Left ventricle myocardium superior (tissue), 1 donor: ENCODE results near the gene CPNE5. TPM values are rescaled to one million over a fixed set of nuclear protein-coding genes. Genes with fewer than 3 reads are reported as not detected.

Experiments used
- ATAC-seq: fragments of 200-7000 bp; cut with Tn5 transposase; one replicate; pipeline ENCODE4 v1.9.1; 2020; ENCODE audit warnings: mild to moderate bottlenecking, moderate library complexity
- DNase-seq: peaks from one replicate; pipeline ENCODE4 v3.0.0-alpha.2; 2020
- intact Hi-C: fragments of 100-400 bp; cut with micrococcal nuclease; formaldehyde crosslinking; loops from one replicate; pipeline ENCODE4 v1.11.0; 2022
- total RNA-seq: library from RNA; stranded (reverse); fragmentation: NEBNext Ultra II Directional; extraction: Animal tissue kit (Norgen Biotek cat#: 25700); gene quantifications from one replicate; pipeline ENCODE4 v1.2.1, GENCODE V29; 2021
- donor health status: DM: no; HTN: yes; CAD: no; lungs with severe emphysema.

The CPNE5 gene
- total RNA-seq, 1 donor from 2014 or later: 20.4 TPM

DNA sequence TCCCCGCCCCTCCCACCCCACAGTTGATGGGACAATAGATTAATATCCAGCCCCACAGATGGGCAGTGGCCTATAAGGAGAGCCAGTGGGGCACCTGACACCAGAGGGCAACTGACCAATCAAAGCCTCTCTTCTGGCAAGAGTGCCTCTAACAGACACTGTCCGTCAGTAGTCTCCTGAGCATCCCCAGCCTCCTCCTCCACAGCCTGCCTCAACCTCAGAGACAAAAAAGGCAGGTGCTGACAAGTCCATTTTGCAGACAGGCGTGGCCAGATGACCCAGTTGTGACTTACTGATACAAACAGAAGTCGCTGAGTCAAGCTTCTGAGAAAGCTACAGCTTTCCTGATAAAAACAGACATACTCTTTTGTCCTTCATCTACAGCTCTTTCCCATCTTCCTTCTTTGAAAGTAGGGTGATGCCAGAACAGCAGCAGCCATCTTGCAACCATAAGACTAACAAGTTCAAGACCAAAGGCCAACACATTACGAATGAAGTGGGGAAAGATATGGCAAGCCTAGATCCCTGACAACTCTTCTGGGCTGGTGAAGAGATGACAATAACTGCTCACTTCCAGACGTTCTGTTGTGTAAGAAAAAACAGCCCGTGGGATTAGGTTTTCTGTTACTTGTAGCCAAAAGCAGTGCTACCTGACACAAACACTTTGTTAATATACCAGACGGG, 23.1 kb upstream of the CPNE5 start:
- ATAC-seq: no peak
- intact Hi-C loops: no loop called here

DNA sequence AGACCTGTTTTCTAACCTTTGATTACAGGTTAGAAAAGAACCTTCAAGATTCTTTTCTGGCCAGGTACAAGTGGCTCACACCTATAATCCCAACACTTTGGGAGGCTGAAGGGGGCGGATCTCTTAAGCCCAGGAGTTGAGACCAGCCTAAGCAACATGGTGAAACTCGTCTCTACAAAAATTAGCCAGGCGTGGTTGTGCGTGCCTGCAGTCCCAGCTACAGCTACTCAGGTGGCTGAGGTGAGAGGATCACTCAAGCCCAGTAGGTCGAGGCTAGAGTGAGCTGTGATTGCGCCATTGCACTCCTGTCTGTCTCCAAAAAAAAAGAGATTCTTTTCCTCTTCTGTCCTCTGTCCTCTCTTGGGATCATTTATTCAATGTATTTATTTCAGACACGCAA, 20.9 kb upstream of the CPNE5 start:
- intact Hi-C loops: no loop called here
- DNase-seq: no peak

More for the DNA sequence above, 23.1 kb upstream of the CPNE5 start:
- DNase-seq: no peak

DNA sequence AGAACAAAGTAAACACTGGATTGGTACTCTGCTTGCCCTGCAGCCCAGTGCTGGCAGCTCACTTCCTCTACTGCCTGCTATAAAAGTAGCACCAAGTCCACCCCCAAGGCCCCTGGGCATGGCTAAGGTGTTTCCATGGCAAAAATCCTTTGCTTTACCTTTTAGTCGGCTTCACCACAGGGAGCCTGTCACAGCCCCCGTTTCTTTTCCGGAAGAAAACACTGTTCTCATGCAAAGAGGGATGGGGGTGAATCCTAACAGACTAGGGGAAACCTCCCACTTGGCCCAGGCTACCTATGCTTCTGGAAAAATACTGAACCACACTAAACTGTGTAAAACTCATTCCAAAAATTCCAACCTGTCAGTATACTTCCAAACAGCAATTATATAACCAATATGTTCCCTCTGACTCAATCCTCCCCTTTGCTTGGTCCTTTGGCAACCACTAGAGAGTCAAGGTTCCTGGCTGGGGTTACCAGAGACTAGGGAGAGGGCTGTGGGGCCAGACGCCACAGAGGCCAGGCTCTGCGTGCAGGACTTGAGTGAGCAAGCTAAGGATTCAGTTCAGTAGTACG, 19.2 kb upstream of the CPNE5 start:
- ATAC-seq (peak; percentile 77), DNase-seq (peak; percentile 56)
- intact Hi-C loops: no loop called here

More for the DNA sequence above, 20.9 kb upstream of the CPNE5 start:
- no peak for ATAC-seq

DNA sequence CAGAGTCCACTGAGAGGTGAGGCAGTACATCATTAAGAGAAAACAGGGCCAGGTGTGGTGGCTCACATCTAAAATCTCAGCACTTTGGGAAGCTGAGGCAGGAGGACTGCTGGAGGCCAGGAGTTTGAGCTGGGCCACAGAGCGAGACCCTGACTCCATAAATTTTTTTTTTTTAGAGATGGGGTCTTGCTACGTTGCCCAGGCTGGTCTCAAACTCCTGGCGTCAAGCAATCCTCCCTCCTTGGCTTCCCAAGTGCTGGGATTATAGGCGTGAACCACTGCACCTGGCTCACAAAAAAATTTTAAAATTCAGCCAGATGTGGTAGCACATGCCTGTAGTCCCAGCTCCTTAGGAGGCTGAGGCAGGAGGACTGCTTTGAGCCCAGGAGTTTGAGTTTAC, 18.1 kb upstream of the CPNE5 start:
- ATAC-seq (no peak), DNase-seq (no peak)
- intact Hi-C loops: no loop called here

DNA sequence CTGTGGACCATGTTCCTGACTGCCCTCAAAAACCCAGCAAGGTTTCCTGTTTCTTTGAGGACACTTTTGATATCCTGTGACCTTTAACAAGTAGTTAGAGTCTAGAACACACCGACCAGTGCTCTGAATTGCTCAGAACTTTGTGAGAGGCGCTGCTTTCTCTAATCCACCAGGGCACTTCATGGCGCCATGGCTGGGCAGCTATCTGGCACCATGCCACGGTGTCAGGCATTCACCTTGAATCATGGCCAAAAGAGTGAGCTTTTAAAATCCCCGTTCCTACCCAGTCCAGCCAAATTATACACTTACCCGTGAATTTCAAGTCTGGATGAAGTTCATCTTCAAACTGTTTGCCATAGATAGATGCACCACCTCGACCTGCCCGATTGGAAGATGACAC, 17.0 kb upstream of the CPNE5 start:
- intact Hi-C loops: no loop called here
- ATAC-seq (peak; percentile 34), DNase-seq (peak; percentile 70)

DNA sequence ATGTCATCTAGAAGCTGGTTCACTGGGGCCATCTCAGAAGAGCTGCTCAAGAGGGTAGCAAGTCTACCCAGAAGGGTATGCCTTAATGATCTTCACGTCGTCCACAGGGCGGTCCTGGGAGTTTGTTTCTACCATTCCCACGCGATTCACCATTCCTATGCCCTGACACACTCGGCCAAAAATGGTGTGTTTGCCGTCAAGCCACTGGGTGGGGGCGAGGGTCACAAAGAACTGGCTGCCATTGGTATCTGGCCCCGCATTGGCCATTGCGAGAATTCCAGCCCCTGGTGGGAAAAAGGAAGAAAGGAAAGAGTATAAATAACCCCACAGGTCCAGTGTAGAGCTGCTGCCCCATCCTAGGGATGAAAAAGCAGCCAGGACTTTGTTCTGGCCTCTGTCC, 16.5 kb upstream of the CPNE5 start:
- DNase-seq: no peak
- intact Hi-C loops: no loop called here
- no peak for ATAC-seq

DNA sequence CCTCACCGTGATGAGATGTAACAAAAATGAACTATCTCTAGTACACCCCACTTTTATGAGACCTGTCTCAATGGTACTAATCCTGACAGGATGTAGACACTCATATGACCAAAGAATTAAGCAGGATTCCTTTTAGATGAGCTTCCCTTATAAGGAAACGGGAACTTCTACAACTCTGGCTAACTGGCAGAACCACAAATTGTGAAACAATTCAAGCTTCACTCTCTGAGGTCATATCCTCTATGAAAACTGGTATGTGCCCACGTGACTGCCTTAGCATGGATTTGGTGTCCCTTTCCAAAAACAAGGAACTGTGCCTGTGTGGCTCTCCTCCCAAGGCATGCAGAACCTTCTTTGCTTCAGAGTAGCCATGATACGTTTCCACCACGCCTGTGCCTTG, 14.1 kb upstream of the CPNE5 start:
- peak; percentile 2 for ATAC-seq
- DNase-seq: no peak
- intact Hi-C loops: loop anchor here (5.0 kb wide), 1 partner anchor 86 kb away; no protein-coding TSS in a partner anchor

DNA sequence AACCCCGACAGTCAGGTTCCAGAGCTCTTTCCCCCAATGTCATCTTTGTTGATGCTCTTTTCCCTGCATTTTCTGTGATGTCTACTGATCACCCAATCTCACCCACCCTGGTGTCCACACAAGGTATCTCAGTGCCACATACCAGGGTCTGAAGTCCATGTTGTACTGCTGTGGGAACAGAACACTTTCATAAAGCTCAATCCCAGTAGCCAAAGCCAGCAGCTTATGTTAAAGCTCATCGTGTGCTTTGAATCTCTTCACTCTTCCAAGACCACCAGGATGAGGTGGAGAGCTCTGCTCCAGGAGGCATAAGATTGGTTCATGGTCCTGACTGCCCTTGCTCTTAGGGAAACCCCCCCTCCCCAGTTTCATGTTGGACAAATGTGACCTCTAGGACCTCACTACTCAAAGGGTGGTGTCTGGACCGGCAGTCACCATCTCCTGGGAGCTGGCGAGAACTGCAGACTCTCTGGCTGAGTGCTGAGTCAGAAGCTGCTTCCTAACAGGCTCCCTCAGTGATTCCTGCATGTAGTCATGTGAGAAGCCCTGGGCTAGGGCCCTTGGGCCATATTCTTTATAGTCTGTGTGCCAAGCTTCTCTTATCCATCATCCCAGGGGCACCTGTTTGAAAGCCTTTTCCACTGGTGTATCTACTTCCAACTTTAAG, 13.4 kb upstream of the CPNE5 start:
- DNase-seq (no peak), ATAC-seq (no peak)
- intact Hi-C loops: loop anchor here (5.0 kb wide), 1 partner anchor 85 kb away; no protein-coding TSS in a partner anchor

DNA sequence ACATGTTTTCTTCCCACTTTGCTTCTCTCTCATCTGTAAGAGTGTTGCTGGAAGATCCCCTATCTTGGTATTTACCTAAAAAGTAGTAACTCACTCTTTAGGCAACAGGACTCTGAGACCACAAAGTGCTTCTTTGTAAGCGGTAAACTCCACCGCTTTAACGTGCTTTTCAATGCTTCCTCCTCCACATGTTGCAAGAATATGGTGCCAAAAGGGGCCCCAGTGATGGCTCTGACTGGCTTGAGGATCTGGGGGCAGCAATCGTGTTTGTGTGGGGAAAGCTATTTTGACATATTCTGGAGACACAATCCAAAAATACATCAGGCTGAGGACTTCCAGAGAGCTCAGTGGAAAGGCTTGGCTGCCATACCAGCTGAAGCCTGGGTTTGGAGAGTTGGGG, 12.4 kb upstream of the CPNE5 start:
- ATAC-seq: no peak
- DNase-seq: no peak
- intact Hi-C loops: loop anchor here (5.0 kb wide), 1 partner anchor 84 kb away; no protein-coding TSS in a partner anchor

DNA sequence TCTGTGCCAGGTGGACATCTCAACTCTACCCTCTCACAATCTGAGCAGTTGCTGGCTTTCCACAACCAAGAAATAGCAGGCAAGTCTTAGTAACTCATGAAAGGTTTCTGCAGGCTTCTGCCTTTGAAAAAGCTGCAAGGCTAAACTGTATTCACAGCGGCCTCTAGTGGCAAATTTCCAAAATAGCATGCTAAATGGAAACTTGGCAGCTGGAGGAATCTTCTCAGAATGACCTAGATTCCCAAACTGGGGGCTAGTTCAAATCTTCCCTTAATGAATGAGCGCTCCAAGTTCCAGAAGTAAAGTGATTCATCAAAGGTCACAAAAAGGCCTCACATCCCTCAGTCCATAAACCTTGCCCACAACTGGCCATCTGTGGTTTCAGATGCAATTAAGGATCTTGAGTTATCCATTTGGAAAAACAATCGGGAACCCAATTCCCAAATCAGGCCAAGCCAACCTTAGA, 11.9 kb upstream of the CPNE5 start:
- no peak for DNase-seq
- peak; percentile 20 for ATAC-seq
- intact Hi-C loops: loop anchor here (5.0 kb wide), 1 partner anchor 84 kb away; no protein-coding TSS in a partner anchor

DNA sequence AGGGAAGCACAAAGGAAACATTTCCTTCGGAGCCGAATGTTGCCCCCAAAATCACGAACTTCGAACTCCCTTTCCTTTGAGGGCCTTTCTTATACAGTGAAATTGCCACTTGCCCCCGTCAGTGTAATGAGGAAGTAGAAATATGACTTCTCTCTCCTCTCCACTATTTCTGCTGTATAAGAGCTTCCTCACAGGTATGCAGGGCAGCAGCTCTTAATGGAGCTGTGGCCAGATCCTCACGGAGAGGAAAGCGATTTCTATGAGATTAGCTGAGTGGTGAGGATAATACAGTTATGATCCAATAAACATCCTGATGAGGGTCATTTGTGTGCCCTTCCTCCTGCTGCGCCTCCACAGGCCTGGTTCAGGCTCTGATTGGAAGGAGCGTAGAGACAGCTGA, 10.8 kb upstream of the CPNE5 start:
- no peak for DNase-seq
- ATAC-seq: no peak
- intact Hi-C loops: loop anchor here (5.0 kb wide), 1 partner anchor 83 kb away; no protein-coding TSS in a partner anchor

DNA sequence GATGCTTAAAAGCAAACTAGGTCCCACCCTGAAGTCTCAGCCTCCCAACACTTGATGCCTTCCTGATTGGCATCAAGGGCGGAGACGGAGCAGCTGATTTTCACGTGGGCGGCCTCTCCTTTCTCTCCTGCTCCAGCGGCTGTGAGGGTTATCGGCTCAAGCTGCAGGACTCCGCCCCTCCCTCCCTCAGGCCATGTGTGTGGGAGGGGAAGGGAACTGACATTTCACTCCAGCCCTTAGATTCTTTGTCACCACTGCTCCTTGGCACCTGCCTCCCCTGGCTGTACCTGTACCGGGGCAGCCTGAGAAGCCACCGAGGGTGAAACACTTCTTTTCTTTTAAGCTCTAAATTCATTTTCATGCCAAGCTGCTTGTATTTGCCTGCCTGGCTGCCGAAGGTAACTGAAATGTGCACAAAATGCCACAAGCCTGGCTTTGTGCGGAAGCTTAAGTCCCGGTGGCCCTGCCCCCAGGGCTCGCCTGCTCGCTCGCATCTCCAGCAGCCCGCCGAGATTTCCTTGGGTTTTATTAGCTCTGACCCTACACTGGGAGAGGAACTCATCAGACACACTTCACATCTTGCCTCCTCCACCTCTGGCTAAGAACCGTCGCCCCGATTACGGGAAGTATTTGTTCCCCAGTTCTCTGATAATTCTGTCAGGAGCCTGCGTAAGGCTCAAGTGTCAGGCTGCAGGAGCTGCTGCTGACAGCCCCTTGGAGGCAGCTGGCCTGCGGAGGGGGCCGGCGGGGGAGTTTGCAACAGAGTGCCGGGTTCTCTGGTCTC, 9.6 kb upstream of the CPNE5 start:
- ATAC-seq (peak; percentile 70), DNase-seq (peak; percentile 87)
- intact Hi-C loops: no loop called here

DNA sequence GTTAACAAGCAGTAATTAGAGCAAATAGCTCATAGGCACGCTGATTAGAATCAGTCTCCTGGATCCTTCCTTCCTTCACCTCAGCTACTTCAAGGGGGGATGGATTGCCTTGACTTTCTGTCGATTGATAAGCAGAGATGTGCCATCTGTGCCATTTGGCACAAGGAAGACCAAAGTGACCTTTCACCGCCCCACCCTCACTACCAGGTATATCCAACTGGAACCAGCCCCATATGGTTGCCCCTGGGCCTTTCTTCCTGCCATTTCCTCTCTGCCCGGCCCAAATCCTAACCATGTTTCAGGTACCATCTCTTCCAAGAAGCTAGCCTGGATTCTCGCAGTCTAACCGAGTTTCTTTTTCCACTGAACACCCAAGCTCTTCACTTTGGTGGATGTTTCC, 8.7 kb upstream of the CPNE5 start:
- ATAC-seq (no peak), DNase-seq (no peak)

DNA sequence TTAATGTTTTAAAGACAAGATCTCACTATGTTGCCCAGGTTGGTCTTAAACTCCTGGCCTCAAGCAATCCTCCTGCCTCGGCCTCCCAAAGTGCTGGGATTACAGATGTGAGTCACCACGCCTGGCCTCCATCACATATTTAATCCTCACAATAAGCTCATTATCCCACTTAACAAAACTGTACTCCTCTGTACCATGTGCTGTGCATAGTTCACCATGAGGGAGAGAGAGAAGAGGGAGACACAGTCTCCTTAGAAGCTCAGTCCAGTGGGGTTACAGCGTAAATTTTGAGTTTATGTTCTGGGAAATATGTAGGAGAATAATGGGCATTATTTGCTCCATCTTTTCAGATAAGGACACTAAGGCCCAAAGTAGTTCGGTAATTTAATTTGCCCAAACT, 7.9 kb upstream of the CPNE5 start:
- intact Hi-C loops: no loop called here
- ATAC-seq (no peak), DNase-seq (no peak)

More for the DNA sequence above, 8.7 kb upstream of the CPNE5 start:
- intact Hi-C loops: no loop called here

DNA sequence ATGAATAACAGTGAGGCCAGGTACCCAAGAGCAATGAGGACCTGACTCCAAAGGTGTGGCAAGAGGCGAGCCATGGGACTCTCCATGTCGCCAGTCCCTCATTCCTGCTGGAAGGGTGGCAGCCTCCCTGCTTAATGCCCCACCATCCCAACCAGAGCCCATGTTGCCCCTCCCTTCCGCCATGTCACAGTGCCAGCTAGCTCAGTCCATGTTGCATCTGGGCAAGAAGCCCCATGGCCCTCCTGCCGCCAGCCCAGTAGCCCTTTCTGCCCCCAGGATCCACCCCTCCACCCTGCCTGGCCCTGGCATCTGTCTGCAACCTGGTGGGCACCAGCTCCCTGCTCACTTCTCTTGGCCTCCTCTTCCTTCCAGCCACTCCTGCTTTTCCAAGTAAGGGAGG, 6.0 kb upstream of the CPNE5 start:
- no peak for DNase-seq
- intact Hi-C loops: no loop called here

DNA sequence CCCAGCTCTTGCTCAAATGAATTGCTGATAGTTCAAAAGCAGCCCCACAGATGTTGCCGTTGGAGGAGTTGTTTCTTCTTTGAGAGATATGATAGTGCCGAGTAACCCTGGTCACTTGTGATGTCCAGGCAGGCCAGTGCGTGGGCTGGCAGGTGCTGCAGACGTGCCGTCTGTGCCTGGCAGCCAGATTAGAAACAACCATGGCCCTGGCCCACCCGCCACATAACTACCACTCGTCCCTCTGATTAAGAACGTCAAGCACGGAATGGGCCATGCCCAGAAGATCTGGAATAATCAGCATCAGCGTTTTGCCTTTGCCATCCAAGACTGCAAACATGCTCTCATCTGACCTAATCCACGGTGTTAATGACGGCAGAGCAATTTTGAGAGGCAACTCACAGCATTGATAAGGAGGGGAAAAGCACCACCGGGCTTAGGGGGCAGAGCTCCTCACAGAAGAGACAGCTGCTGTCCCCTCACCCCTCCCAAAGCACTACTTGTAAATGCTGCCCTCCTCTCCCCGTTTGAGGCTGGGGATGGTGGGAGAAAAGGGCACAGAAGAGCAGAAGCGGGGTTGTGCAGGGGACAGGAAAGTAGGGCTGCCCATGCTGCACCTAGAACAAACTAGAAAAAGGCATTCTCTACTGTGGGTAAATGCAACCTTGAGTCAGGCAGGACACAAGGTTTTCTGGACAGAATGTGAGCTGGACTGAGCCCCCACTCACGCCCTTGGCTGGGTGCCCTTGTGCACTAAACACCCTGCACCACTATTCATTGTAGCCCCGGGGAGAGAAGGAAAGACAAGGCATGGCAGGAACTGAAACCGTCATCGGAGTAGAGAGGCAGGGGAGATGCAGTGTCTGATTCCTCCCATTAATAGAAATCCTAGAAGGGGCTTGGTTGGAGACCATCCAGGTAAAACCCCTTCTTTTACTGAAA, 5.3 kb upstream of the CPNE5 start:
- ATAC-seq (peak; percentile 45), DNase-seq (peak; percentile 84)
- intact Hi-C loops: no loop called here

More for the DNA sequence above, 6.0 kb upstream of the CPNE5 start:
- ATAC-seq: no peak

DNA sequence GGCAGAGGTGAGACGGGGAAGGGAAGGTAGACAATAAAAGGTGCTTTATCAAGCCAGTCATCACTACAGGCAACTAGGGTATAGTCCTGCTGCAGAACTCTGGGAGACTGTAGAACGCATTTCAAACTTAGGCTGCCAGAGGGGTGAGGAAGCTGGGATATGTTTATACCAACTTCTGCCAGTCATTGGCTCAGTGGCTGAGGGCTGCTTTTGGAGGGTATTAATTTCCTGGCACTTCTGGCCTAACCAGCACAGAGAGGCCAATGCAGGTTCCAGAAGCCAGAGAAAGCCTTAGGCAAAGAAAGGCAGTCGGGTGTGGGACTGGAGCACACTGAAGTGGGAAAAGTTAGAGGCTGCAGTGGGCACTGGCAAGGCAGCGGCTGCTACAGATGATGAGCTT, 3.9 kb upstream of the CPNE5 start:
- intact Hi-C loops: no loop called here
- ATAC-seq (peak; percentile 3), DNase-seq (no peak)

DNA sequence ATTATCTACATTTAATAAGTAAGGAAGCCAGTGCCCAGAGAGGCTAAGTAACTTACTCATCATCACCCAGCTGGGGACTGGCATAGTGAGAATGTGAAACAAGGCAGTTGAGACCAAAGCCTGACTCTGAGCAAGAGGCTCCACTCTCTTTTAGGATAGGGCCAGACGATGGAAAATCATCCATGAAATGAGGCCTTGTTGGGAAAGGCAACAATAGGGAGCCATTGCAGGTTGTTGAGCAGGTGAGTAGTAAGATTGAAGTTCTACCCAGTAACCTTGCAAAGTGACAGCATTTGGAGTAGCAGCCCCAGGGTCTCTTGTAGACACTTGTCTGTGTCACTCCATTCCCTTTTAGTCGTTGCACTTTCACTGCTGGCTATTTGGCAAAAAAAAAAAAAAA, 2.5 kb upstream of the CPNE5 start:
- intact Hi-C loops: no loop called here
- ATAC-seq: no peak
- DNase-seq: no peak
